Stimulated activated CD4-positive, alpha-beta T cell treated with anti-CD3 and anti-CD28 coated beads, Interleukin-4, amount 100 ng/mL, for 4 hours (primary cell): Measurements from ENCODE around the gene SUCNR1.
"Not testable (repeated sequence)": the region's sequence is repeated elsewhere in the genome, so short reads cannot be mapped to it uniquely, and the experiment has no call there.

Source experiments
- DNase-seq, 2 experiments: peaks; one replicate each; pipeline ENCODE4 v3.0.0-alpha.2; 2020

Gene SUCNR1

GRCh38 chr3:151873398-151873797 is at the start of gene SUCNR1:
Gene SUCNR1, plus strand, starts transcription at chr3:151873643. Its CDS starts 6,250 bp downstream, at chr3:151879893.
- no peak for DNase-seq

GRCh38 chr3:151827816-151828215 is 45.6 kb upstream of the SUCNR1 start:
- DNase-seq: no peak

GRCh38 chr3:151835751-151836525 is 37.5 kb upstream of the SUCNR1 start:
- no peak for DNase-seq

GRCh38 chr3:151837057-151837456 is 36.4 kb upstream of the SUCNR1 start:
- no peak for DNase-seq

GRCh38 chr3:151838574-151839312 is 34.7 kb upstream of the SUCNR1 start:
- DNase-seq: no peak

GRCh38 chr3:151839313-151839631 is 34.2 kb upstream of the SUCNR1 start:
- DNase-seq: no peak

- DNase-seq: no peak
Measured at GRCh38 chr3:151841801-151842200, 31.6 kb upstream of the SUCNR1 start.

- DNase-seq: no peak
Measured at GRCh38 chr3:151843275-151843674, 30.2 kb upstream of the SUCNR1 start.

GRCh38 chr3:151845306-151845905 is 28.0 kb upstream of the SUCNR1 start:
- DNase-seq: no peak

GRCh38 chr3:151850065-151850464 is 23.4 kb upstream of the SUCNR1 start:
- DNase-seq: not testable (repeated sequence)

- no peak for DNase-seq
Measured at GRCh38 chr3:151852074-151852811, 21.2 kb upstream of the SUCNR1 start.

- no peak for DNase-seq
Measured at GRCh38 chr3:151856118-151856517, 17.3 kb upstream of the SUCNR1 start.

GRCh38 chr3:151856641-151857040 is 16.8 kb upstream of the SUCNR1 start:
- DNase-seq: no peak

GRCh38 chr3:151859233-151859673 is 14.2 kb upstream of the SUCNR1 start:
- DNase-seq: no peak

GRCh38 chr3:151859905-151860304 is 13.5 kb upstream of the SUCNR1 start:
- no peak for DNase-seq

GRCh38 chr3:151863611-151864010 is 9.8 kb upstream of the SUCNR1 start:
- DNase-seq: no peak

- no peak for DNase-seq
Measured at GRCh38 chr3:151864423-151865101, 8.9 kb upstream of the SUCNR1 start.

- DNase-seq: no peak
Measured at GRCh38 chr3:151866711-151867410, 6.6 kb upstream of the SUCNR1 start.

- DNase-seq: no peak
Measured at GRCh38 chr3:151867666-151868065, 5.8 kb upstream of the SUCNR1 start.

- DNase-seq: no peak
Measured at GRCh38 chr3:151869181-151869580, 4.3 kb upstream of the SUCNR1 start.

- no peak for DNase-seq
Measured at GRCh38 chr3:151871639-151872468, 1.6 kb upstream of the SUCNR1 start.
